Transverse colon (tissue), 4 donors: Measurements from ENCODE around the gene ANKRD62. TPM values are rescaled to one million over a fixed set of nuclear protein-coding genes. Genes with fewer than 3 reads are reported as not detected.

Experiments
- DNase-seq: peaks from one replicate; pipeline ENCODE4 v3.0.0-alpha.2; 2019
- H3K27ac ChIP-seq, 4 donors: fragments of 200-600 bp; sonication (generic); 2 replicates each; pipeline ENCODE4 v1.5.1; 2016 to 2018; ENCODE audit warnings: inconsistent platforms in 4 of 4
- H3K27me3 ChIP-seq: fragments of 200-600 bp; sonication (generic); 2 replicates; pipeline ENCODE4 v1.5.1; 2017; ENCODE audit warnings: inconsistent platforms
- H3K36me3 ChIP-seq, 4 donors: fragments of 200-600 bp; sonication (generic); 2 replicates each; pipeline ENCODE4 v1.5.1; 2017 to 2019; ENCODE audit warnings: inconsistent platforms in 4 of 4
- H3K4me1 ChIP-seq, 4 donors: fragments of 200-600 bp; sonication (generic); 2 replicates each; pipeline ENCODE4 v1.5.1; 2017 to 2020; ENCODE audit warnings: inconsistent platforms in 4 of 4
- H3K4me3 ChIP-seq, 4 donors: fragments of 200-600 bp; sonication (generic); 1 replicate in 1 of 4; 2 replicates in 3 of 4; pipeline versions ENCODE4 v1.5.1 to v1.6.1; 2017 to 2019; ENCODE audit warnings: inconsistent platforms in 4 of 4
- H3K9me3 ChIP-seq, 2 donors: fragments of 200-600 bp; sonication (generic); 2 replicates each; pipeline ENCODE4 v1.5.1; 2017 to 2019; ENCODE audit warnings: inconsistent platforms in 2 of 2
- EP300 ChIP-seq: sonication (generic); formaldehyde crosslinking; IDR thresholded peaks from one replicate; pipeline ENCODE4 v1.6.1; 2017; ENCODE audit warnings: antibody characterized with exemption, low read depth
- POLR2A ChIP-seq: fragments of 450-650 bp; IDR thresholded peaks from one replicate; pipeline ENCODE4 v1.6.1; 2016; ENCODE audit warnings: antibody characterized with exemption, mild to moderate bottlenecking, moderate library complexity
- POLR2AphosphoS5 ChIP-seq, 3 donors: sonication (generic); formaldehyde crosslinking; IDR thresholded peaks; one replicate each; pipeline ENCODE4 v1.6.1; 2016; ENCODE audit warnings: antibody characterized with exemption in 3 of 3
- WGBS, 2 donors: methylation state at CpG; one replicate each; pipeline ENCODE4 v1.1.5; 2018; ENCODE audit warnings: low coverage in 1 of 2; 5-methylcytosine and 5-hydroxymethylcytosine counted together
- in situ Hi-C, 4 donors: fragments of 200-750 bp; cut with MboI; loops; one replicate each; pipeline versions ENCODE4 v1.15.0 to v1.15.1; 2017; ENCODE audit warnings: low sequenced_read_pairs in 3 of 4, low pct_ligation_motif_present in 1 of 4, low pct_unique_long_range_greater_than_20kb in 1 of 4
- intact Hi-C: fragments of 100-400 bp; cut with DNase I; formaldehyde crosslinking; loops from one replicate; pipeline ENCODE4 v1.15.1; 2023; ENCODE audit warnings: low total_unique reads
- total RNA-seq, 4 donors: library from RNA; depleted of rRNA; stranded (reverse); fragments of >200 nt; gene quantifications; one replicate each; pipeline ENCODE4 v1.1.0, GENCODE V29; 2016
- TF ChIP-seq, protein P1 (sequence below), 5 experiments: fragments of 200-600 bp in 3 of 5; fragments of 450-650 bp in 2 of 5; sonication (generic) in 3 of 5; IDR thresholded peaks; 1 replicate in 2 of 5; 2 replicates in 3 of 5; pipeline ENCODE4 v1.5.1; 2016 to 2017; ENCODE audit warnings: antibody characterized with exemption in 5 of 5, inconsistent platforms in 3 of 5, mild to moderate bottlenecking in 2 of 5, moderate library complexity in 1 of 5

Gene ANKRD62
- total RNA-seq, 4 donors from 2014 or later: 0.20 to 1.4 (median 0.32) TPM; not detected in 1

DNA sequence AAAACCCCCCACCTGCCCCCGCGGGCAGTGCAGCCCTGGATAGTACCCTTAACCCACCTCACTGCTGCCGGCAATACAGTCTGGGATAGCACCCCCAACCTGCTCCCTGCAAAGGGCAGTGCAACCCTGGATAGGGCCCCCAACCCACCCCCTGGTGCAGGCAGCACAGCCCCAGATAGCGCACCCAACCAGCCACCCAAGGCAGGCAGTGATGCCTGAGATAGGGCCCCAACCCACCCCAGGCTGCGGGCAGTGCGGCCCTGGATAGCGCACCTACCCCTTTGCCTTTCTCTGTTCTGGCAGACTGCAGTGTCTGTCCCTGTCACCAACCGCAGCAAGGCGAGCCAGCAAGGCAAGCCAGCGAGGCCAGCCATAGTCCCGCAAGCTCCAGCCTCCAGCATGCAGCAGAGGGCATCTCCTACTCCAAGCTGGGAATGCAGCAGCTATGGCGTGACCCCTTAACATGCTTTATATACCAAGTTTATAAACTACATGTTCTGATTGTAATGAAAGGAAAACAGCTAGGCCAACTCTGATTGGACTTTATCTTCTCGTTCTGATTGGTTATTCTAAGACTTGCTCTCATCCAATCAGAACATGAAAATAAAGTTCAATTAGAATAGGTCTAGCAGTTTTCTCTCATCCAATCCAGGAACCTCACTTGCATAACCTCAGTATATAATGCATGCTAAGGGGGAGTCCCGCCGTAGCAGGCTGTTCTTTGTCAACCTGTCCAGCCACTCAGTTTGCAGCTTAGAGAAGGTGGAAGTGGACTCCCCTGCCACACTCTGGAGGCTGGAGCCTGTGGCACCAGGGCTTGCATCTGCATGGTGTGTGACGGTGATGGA lies 34.1 kb upstream of the ANKRD62 start:
- in situ Hi-C loops (no loop called here), intact Hi-C loops (no loop called here)
- no peak overlapping the region for H3K27ac ChIP-seq
- TF ChIP-seq POLR2A (no peak), POLR2AphosphoS5 (IDR thresholded peaks at IDR 0.05) (no peak), EP300 (no peak)
- TF ChIP-seq, protein P1, sequence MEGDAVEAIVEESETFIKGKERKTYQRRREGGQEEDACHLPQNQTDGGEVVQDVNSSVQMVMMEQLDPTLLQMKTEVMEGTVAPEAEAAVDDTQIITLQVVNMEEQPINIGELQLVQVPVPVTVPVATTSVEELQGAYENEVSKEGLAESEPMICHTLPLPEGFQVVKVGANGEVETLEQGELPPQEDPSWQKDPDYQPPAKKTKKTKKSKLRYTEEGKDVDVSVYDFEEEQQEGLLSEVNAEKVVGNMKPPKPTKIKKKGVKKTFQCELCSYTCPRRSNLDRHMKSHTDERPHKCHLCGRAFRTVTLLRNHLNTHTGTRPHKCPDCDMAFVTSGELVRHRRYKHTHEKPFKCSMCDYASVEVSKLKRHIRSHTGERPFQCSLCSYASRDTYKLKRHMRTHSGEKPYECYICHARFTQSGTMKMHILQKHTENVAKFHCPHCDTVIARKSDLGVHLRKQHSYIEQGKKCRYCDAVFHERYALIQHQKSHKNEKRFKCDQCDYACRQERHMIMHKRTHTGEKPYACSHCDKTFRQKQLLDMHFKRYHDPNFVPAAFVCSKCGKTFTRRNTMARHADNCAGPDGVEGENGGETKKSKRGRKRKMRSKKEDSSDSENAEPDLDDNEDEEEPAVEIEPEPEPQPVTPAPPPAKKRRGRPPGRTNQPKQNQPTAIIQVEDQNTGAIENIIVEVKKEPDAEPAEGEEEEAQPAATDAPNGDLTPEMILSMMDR (IDR thresholded peaks at IDR 0.05): no peak
- H3K4me1 ChIP-seq: no peaks in the 10 kb centered on the region
- H3K9me3 ChIP-seq: no peaks in the 10 kb centered on the region
- H3K36me3 ChIP-seq: no peaks in the 10 kb centered on the region
- H3K27me3 ChIP-seq: no peaks in the 10 kb centered on the region
- H3K4me3 ChIP-seq: no peak overlapping the region
- DNase-seq: no peak
- WGBS, 2 donors: 90% methylated on average over 15 of the region's 16 CpGs; no CpG with 5 or more reads in 1 of the 2 donors

DNA sequence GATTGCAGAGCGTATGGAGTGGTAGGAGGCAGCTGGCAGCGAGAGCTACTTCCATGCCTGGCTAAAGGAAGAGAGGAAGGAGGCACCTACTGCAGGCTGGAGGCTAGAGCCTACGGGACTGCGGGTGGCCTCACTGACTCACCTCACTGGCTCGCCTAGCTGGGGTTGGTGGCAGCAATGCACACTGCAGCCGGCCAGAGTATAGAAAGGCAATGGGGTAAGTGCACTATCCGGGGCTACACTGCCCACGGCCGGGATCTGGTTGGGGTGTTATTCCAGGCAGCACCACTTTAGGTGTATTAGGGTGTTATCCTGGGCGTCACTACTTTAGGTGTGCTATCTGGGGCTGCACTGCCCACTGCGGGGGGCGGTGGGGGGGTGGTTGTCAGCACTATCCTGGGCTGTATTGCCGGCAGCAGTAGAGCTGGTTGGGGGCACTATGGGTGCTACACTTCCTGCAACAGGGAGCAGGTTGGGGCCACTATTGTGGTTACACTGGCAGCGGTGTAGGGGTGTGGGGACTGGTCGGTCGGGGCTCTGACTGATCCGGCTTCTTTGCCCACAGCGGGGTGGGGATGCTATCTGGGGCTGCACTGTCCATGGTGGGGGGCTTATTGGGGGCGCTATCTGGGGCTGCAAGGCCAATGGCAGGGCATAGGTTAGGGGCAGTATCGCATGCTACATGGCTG lies 33.3 kb upstream of the ANKRD62 start:
- Histone ChIP-seq H3K9me3 (no peaks in the 10 kb centered on the region), H3K4me1 (no peaks in the 10 kb centered on the region), H3K27me3 (no peaks in the 10 kb centered on the region), H3K27ac (no peak overlapping the region), H3K36me3 (no peaks in the 10 kb centered on the region), H3K4me3 (no peak overlapping the region)
- intact Hi-C loops: no loop called here
- WGBS, 2 donors: 76% methylated on average over 12 of the region's 20 CpGs; no CpG with 5 or more reads in 1 of the 2 donors
- in situ Hi-C loops: no loop called here
- no peak for TF ChIP-seq EP300
- TF ChIP-seq POLR2A: no peak
- no peak for TF ChIP-seq POLR2AphosphoS5 (IDR thresholded peaks at IDR 0.05)
- TF ChIP-seq, protein P1 (IDR thresholded peaks at IDR 0.05): no peak
- no peak for DNase-seq

DNA sequence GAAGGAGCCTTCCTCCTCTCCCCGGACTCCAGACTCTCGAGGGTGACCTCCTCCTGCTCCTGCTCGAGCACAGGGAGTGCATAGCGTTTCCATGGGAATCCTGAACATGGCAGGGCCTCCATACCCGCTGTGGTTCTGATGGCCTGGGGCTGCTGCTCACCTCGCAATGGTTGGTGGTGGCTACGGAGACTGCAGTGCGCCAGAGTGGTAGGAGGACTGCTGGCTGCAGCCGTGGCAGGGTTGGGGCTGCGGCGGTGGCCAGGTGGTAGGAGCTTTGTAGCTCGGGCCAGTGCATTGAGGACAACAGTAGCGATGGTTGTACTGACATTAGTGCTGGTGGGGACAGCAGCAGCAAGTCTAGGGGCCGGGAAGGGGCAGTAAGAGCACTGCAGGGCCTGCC lies 32.0 kb upstream of the ANKRD62 start:
- no peaks in the 10 kb centered on the region for H3K36me3 ChIP-seq
- H3K9me3 ChIP-seq: no peaks in the 10 kb centered on the region
- in situ Hi-C loops (no loop called here), intact Hi-C loops (no loop called here)
- H3K4me1 ChIP-seq: no peaks in the 10 kb centered on the region
- H3K27ac ChIP-seq: no peak overlapping the region
- no peaks in the 10 kb centered on the region for H3K27me3 ChIP-seq
- WGBS, 2 donors: 88% methylated on average over 14 of the region's 14 CpGs; no CpG with 5 or more reads in 1 of the 2 donors
- TF ChIP-seq, protein P1 (IDR thresholded peaks at IDR 0.05): no peak
- TF ChIP-seq EP300 (no peak), POLR2A (no peak), POLR2AphosphoS5 (IDR thresholded peaks at IDR 0.05) (no peak)
- H3K4me3 ChIP-seq: no peak overlapping the region
- DNase-seq: no peak

DNA sequence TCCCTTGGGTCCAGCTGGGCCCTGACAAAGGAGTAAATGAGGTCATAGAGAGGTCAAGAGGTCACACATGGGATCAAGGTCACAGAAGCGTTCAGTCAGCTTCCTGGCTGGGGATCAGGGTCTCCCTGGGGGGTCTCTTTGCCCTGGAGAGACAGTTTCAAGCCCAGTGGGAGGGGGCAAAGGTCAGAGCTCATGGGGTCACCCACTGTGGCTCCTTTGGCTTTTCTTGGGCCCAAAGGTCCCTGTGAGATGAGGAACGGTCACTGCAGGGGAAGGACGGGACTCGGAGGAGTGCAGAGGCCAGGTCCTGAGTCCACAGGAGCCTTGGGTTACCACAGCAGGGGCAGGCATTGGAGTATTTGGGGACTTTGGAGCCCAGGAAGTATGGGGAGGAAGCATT lies 30.7 kb upstream of the ANKRD62 start:
- TF ChIP-seq, protein P1 (IDR thresholded peaks at IDR 0.05): no peak
- TF ChIP-seq EP300 (no peak), POLR2A (no peak), POLR2AphosphoS5 (IDR thresholded peaks at IDR 0.05) (no peak)
- no peaks in the 10 kb centered on the region for H3K4me1 ChIP-seq
- intact Hi-C loops (no loop called here), in situ Hi-C loops (no loop called here)
- no peak overlapping the region for H3K27ac ChIP-seq
- no peaks in the 10 kb centered on the region for H3K9me3 ChIP-seq
- no peak for DNase-seq
- no peaks in the 10 kb centered on the region for H3K36me3 ChIP-seq
- 76% methylated on average over 4 of the region's 4 CpGs; no CpG with 5 or more reads in 1 of the 2 donors for WGBS, 2 donors
- H3K27me3 ChIP-seq: no peaks in the 10 kb centered on the region
- H3K4me3 ChIP-seq: no peak overlapping the region
